Gastrocnemius medialis (tissue), 4 donors: ENCODE measurements around the gene ADGRL3. TPM values are rescaled to one million over a fixed set of nuclear protein-coding genes. Genes with fewer than 3 reads are reported as not detected.

Experiments
- ATAC-seq, 2 donors: fragments of 150-250 bp; one replicate each; pipeline ENCODE4 v1.9.1; 2016
- DNase-seq, 2 donors: peaks; one replicate each; pipeline ENCODE4 v3.0.0-alpha.2; 2019
- H3K27ac ChIP-seq, 4 donors: fragments of 200-600 bp; sonication (generic); 1 replicate in 1 of 4; 2 replicates in 3 of 4; pipeline ENCODE4 v1.5.1; 2016 to 2018; ENCODE audit warnings: mild to moderate bottlenecking in 2 of 4, moderate library complexity in 1 of 4
- H3K27me3 ChIP-seq, 3 donors: fragments of 200-600 bp; sonication (generic) in 2 of 3; 1 replicate in 1 of 3; 2 replicates in 2 of 3; pipeline versions ENCODE4 v1.5.1 to v1.6.0; 2016 to 2019; ENCODE audit warnings: mild to moderate bottlenecking in 1 of 3, moderate library complexity in 1 of 3
- H3K36me3 ChIP-seq, 2 donors: fragments of 200-600 bp; sonication (generic) in 1 of 2; one replicate each; pipeline ENCODE4 v1.5.1; 2017 to 2018
- H3K4me1 ChIP-seq, 2 donors: fragments of 200-600 bp; sonication (generic) in 1 of 2; one replicate each; pipeline ENCODE4 v1.5.1; 2016 to 2017; ENCODE audit warnings: mild to moderate bottlenecking in 2 of 2
- H3K4me3 ChIP-seq, 4 donors: fragments of 200-600 bp; sonication (generic) in 3 of 4; 1 replicate in 1 of 4; 2 replicates in 3 of 4; pipeline ENCODE4 v1.5.1; 2016 to 2019; ENCODE audit warnings: mild to moderate bottlenecking in 2 of 4
- H3K9me3 ChIP-seq, 3 donors: fragments of 200-600 bp; sonication (generic) in 2 of 3; 1 replicate in 1 of 3; 2 replicates in 2 of 3; pipeline ENCODE4 v1.5.1; 2016 to 2019
- CTCF ChIP-seq, 5 experiments: fragments of 450-650 bp in 3 of 5; fragments of 200-600 bp in 2 of 5; sonication (generic) in 2 of 5; IDR thresholded peaks in 4 of 5; conservative IDR thresholded peaks in 1 of 5; 1 replicate in 4 of 5; 2 replicates in 1 of 5; pipeline ENCODE4 v1.5.1; 2016 to 2019; ENCODE audit warnings: antibody characterized with exemption in 5 of 5, mild to moderate bottlenecking in 3 of 5, moderate library complexity in 3 of 5
- POLR2A ChIP-seq, 2 donors: fragments of 450-650 bp; IDR thresholded peaks; one replicate each; pipeline ENCODE4 v1.6.1; 2017; ENCODE audit warnings: antibody characterized with exemption in 2 of 2, mild to moderate bottlenecking in 2 of 2, moderate library complexity in 2 of 2
- in situ Hi-C, 4 donors: fragments of 200-750 bp; cut with MboI; loops; one replicate each; pipeline versions ENCODE4 v1.15.0 to v1.8.0; 2017; ENCODE audit warnings: low sequenced_read_pairs in 4 of 4
- intact Hi-C: fragments of 100-400 bp; cut with DNase I; formaldehyde crosslinking; loops from one replicate; pipeline ENCODE4 v1.15.1; 2023; ENCODE audit warnings: low total_unique reads
- total RNA-seq, 4 donors: library from RNA; depleted of rRNA; stranded (reverse); fragments of >200 nt; gene quantifications; one replicate each; pipeline versions ENCODE4 v1.1.0 to v1.2.3, GENCODE V29; 2016

Gene ADGRL3
- total RNA-seq, 4 donors from 2014 or later = 0.69 to 2.2 (median 1.1) TPM

- Histone ChIP-seq H3K4me1 (no peaks in the 10 kb centered on the region), H3K27me3 (no peaks in the 10 kb centered on the region), H3K27ac (no peak overlapping the region), H3K4me3 (no peak overlapping the region), H3K9me3 (no peaks in the 10 kb centered on the region), H3K36me3 (no peaks in the 10 kb centered on the region)
- no peak for ATAC-seq
- TF ChIP-seq CTCF (IDR thresholded peaks at IDR 0.05 in 4 of 5, conservative IDR thresholded peaks at IDR 0.05 in 1 of 5) = no peak
- no peak for TF ChIP-seq POLR2A (IDR thresholded peaks at IDR 0.05)
- in situ Hi-C loops = no loop called here
- no peak for DNase-seq
- intact Hi-C loops = no loop called here
These were observed 353.5 kb downstream of the ADGRL3 start for GRCh38 chr4:61553557-61554125.

GRCh38 chr4:61555789-61556188, 355.7 kb downstream of the ADGRL3 start:
- no peak for ATAC-seq
- no peak for TF ChIP-seq CTCF (IDR thresholded peaks at IDR 0.05 in 4 of 5, conservative IDR thresholded peaks at IDR 0.05 in 1 of 5)
- TF ChIP-seq POLR2A (IDR thresholded peaks at IDR 0.05) = no peak
- in situ Hi-C loops = no loop called here

DNA sequence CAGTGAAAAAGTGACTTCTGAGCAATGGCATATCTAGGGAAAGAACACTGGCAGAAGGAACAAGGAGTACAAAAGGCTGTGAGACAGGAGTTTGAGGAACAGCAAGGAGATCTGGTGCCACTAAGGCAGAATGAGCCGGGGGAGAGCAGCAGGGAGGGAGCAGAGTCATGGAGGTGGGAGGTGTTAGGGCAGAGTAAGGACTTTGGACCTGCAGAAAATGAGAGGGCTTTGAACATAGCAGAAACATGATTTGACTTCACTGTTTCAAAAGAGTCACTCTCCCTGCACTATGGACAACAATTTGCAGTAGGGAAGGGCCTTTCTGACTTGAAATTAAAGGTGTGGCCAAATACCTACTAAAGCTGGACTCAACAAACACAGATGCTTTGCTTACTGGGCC, 356.2 kb downstream of the ADGRL3 start:
- ATAC-seq = no peak
- H3K4me3 ChIP-seq = no peak overlapping the region
- no peaks in the 10 kb centered on the region for H3K9me3 ChIP-seq
- in situ Hi-C loops = no loop called here
- TF ChIP-seq POLR2A (IDR thresholded peaks at IDR 0.05) (no peak), CTCF (IDR thresholded peaks at IDR 0.05 in 4 of 5, conservative IDR thresholded peaks at IDR 0.05 in 1 of 5) (no peak)
- no peaks in the 10 kb centered on the region for H3K27me3 ChIP-seq
- H3K36me3 ChIP-seq = no peaks in the 10 kb centered on the region
- DNase-seq = no peak
- no peak overlapping the region for H3K27ac ChIP-seq
- H3K4me1 ChIP-seq = no peaks in the 10 kb centered on the region
- intact Hi-C loops = no loop called here

More at GRCh38 chr4:61555789-61556188, 355.7 kb downstream of the ADGRL3 start:
- Histone ChIP-seq H3K4me3 (no peak overlapping the region), H3K4me1 (no peaks in the 10 kb centered on the region), H3K27ac (no peak overlapping the region), H3K36me3 (no peaks in the 10 kb centered on the region), H3K9me3 (no peaks in the 10 kb centered on the region), H3K27me3 (no peaks in the 10 kb centered on the region)
- DNase-seq = no peak
- intact Hi-C loops = no loop called here

GRCh38 chr4:61559396-61559795, 359.3 kb downstream of the ADGRL3 start:
- DNase-seq (no peak), ATAC-seq (no peak)
- Histone ChIP-seq H3K27ac (no peak overlapping the region), H3K36me3 (no peaks in the 10 kb centered on the region), H3K4me3 (no peak overlapping the region), H3K4me1 (no peaks in the 10 kb centered on the region), H3K27me3 (no peaks in the 10 kb centered on the region), H3K9me3 (no peaks in the 10 kb centered on the region)
- intact Hi-C loops = no loop called here
- in situ Hi-C loops = no loop called here
- TF ChIP-seq POLR2A (IDR thresholded peaks at IDR 0.05) (no peak), CTCF (IDR thresholded peaks at IDR 0.05 in 4 of 5, conservative IDR thresholded peaks at IDR 0.05 in 1 of 5) (no peak)

- in situ Hi-C loops = no loop called here
- TF ChIP-seq CTCF (IDR thresholded peaks at IDR 0.05 in 4 of 5, conservative IDR thresholded peaks at IDR 0.05 in 1 of 5) = no peak
- TF ChIP-seq POLR2A (IDR thresholded peaks at IDR 0.05) = no peak
- DNase-seq (no peak), ATAC-seq (no peak)
- no peaks in the 10 kb centered on the region for H3K27me3 ChIP-seq
- H3K9me3 ChIP-seq = no peaks in the 10 kb centered on the region
- no peaks in the 10 kb centered on the region for H3K36me3 ChIP-seq
- no peak overlapping the region for H3K27ac ChIP-seq
- intact Hi-C loops = no loop called here
- no peak overlapping the region for H3K4me3 ChIP-seq
- H3K4me1 ChIP-seq = no peaks in the 10 kb centered on the region
These were observed 360.9 kb downstream of the ADGRL3 start for GRCh38 chr4:61561028-61561427.
